T-cell (primary cell): ENCODE data around the gene FNIP2. TPM values are rescaled to one million over a fixed set of nuclear protein-coding genes. Genes with fewer than 3 reads are reported as not detected.

Experiments used
- ATAC-seq, 4 experiments: fragments of 200-7000 bp in 3 of 4; fragments of 150-1000 bp in 1 of 4; cut with Tn5 transposase; replicated peaks in 1 of 4; 1 replicate in 3 of 4; 2 replicates in 1 of 4; pipeline ENCODE4 v1.10.0; 2021; ENCODE audit warnings: moderate library complexity in 3 of 4, mild to moderate bottlenecking in 2 of 4, moderate number of reproducible peaks in 1 of 4
- CTCF ChIA-PET, 2 donors: fragments of 300-600 bp; sonication (Branson Sonifier 250); formaldehyde crosslinking; loops; one replicate each; lab custom pipeline; 2022; ENCODE audit warnings: antibody characterized with exemption in 2 of 2; lab: Charles Lee
- POLR2A ChIA-PET, 2 donors: fragments of 300-600 bp; sonication (Branson Sonifier 250); formaldehyde crosslinking; loops; one replicate each; lab custom pipeline; 2022; ENCODE audit warnings: antibody characterized with exemption in 2 of 2; lab: Charles Lee
- DNase-seq, 35 experiments: peaks; one replicate each; pipeline versions ENCODE4 v3.0.0 to v3.0.0-alpha.2; 2013 to 2023
- H3K27ac ChIP-seq: one replicate; pipeline ENCODE4 v1.5.1; 2013; ENCODE audit warnings: low read length
- H3K27me3 ChIP-seq, 2 experiments: replicated peaks in 1 of 2; 1 replicate in 1 of 2; 2 replicates in 1 of 2; pipeline versions ENCODE4 v1.6.1 to v1.7.0; 2013; ENCODE audit warnings: low read length in 1 of 2, mixed read lengths in 1 of 2; ENCODE audit not compliant: control insufficient read depth in 2 of 2, insufficient read depth in 2 of 2; ENCODE audit errors: extremely low read depth in 1 of 2
- H3K36me3 ChIP-seq, 2 donors: 1 replicate in 1 of 2; 2 replicates in 1 of 2; pipeline versions ENCODE4 v1.6.1 to v1.7.0; 2013; ENCODE audit warnings: low read length in 1 of 2; ENCODE audit not compliant: control insufficient read depth in 2 of 2, insufficient read depth in 1 of 2; ENCODE audit errors: extremely low read depth in 1 of 2
- H3K4me1 ChIP-seq, 2 experiments: 1 replicate in 1 of 2; 2 replicates in 1 of 2; pipeline versions ENCODE4 v1.6.1 to v1.7.0; 2013; ENCODE audit warnings: low read length in 2 of 2, mixed read lengths in 1 of 2; ENCODE audit not compliant: insufficient read depth in 2 of 2, control insufficient read depth in 1 of 2; ENCODE audit errors: extremely low read depth in 1 of 2
- H3K4me3 ChIP-seq, 2 donors: 1 replicate in 1 of 2; 2 replicates in 1 of 2; pipeline versions ENCODE4 v1.5.1 to v1.7.0; 2013; ENCODE audit warnings: mild to moderate bottlenecking in 2 of 2, low read length in 1 of 2, moderate library complexity in 1 of 2; ENCODE audit not compliant: control insufficient read depth in 1 of 2; ENCODE audit errors: extremely low read depth in 1 of 2
- H3K9me3 ChIP-seq: 2 replicates; pipeline ENCODE4 v1.7.0; 2013
- H3K27ac Mint-ChIP-seq, 2 donors: one replicate each; pipeline ENCODE4 v1.8.0; 2020 to 2021; ENCODE audit warnings: mild to moderate bottlenecking in 2 of 2, mixed read lengths in 2 of 2
- H3K27me3 Mint-ChIP-seq, 2 donors: one replicate each; pipeline ENCODE4 v1.8.0; 2021 to 2022; ENCODE audit warnings: mixed read lengths in 2 of 2
- H3K36me3 Mint-ChIP-seq: one replicate; pipeline ENCODE4 v1.8.0; 2021; ENCODE audit warnings: mixed read lengths
- H3K4me1 Mint-ChIP-seq, 3 donors: one replicate each; pipeline ENCODE4 v1.8.0; 2020 to 2022; ENCODE audit warnings: mixed read lengths in 3 of 3, mild to moderate bottlenecking in 1 of 3
- H3K4me3 Mint-ChIP-seq, 3 donors: one replicate each; pipeline ENCODE4 v1.8.0; 2020 to 2022; ENCODE audit warnings: mild to moderate bottlenecking in 3 of 3, mixed read lengths in 3 of 3, moderate library complexity in 3 of 3
- H3K9me3 Mint-ChIP-seq, 3 donors: one replicate each; pipeline ENCODE4 v1.8.0; 2020 to 2022; ENCODE audit warnings: mixed read lengths in 3 of 3
- WGBS: methylation state at CpG from one replicate; pipeline ENCODE4 v1.1.5; 2013; ENCODE audit warnings: missing lambda C conversion rate; ENCODE audit not compliant: insufficient coverage; 5-methylcytosine and 5-hydroxymethylcytosine counted together
- total RNA-seq, 35 experiments: library from RNA in 6 of 35; stranded (reverse) in 6 of 35; fragments of 120-200 nt in 1 of 35; gene quantifications; one replicate each; pipeline versions ENCODE4 v1.2.1 to v1.2.4 and lab custom pipeline; 2013 to 2026

Gene FNIP2
- total RNA-seq, 5 donors from 2014 or later (not counting 1 experiment from before 2014, with no cell fraction given) = 6.7 to 11.1 (median 10.7) TPM

GRCh38 chr4:158869761-158870160, 100.9 kb downstream of the FNIP2 start:
- H3K36me3 ChIP-seq = peaks cover 2 to 18% of the 10 kb centered on the region in 2 donors
- H3K27ac ChIP-seq = no peak overlapping the region
- no peak overlapping the region for H3K27ac Mint-ChIP-seq
- peaks cover 0 to 2% of the 10 kb centered on the region in 2 experiments for H3K4me1 ChIP-seq
- DNase-seq (no peak), ATAC-seq (no peak)
- H3K4me1 Mint-ChIP-seq = peaks cover 3 to 5% (median 4%) of the 10 kb centered on the region in 3 donors
- H3K9me3 Mint-ChIP-seq = no peaks in the 10 kb centered on the region
- H3K4me3 ChIP-seq = no peak overlapping the region
- 100% methylated on average over 3 of the region's 7 CpGs for WGBS
- H3K4me3 Mint-ChIP-seq = no peak overlapping the region
- CTCF ChIA-PET = interaction anchor here (0.5 to 1.0 kb wide), 3 partner anchors 244 to 308 kb away, joined by 3 to 10 read pairs (median 6); no protein-coding TSS in a partner anchor
- no peaks in the 10 kb centered on the region for H3K27me3 ChIP-seq
- POLR2A ChIA-PET = no interaction called here
- H3K36me3 Mint-ChIP-seq = peaks cover 45% of the 10 kb centered on the region
- no peaks in the 10 kb centered on the region for H3K9me3 ChIP-seq
- no peaks in the 10 kb centered on the region for H3K27me3 Mint-ChIP-seq

- Mint-ChIP-seq H3K4me1 (peaks cover 3 to 5% (median 4%) of the 10 kb centered on the region in 3 donors), H3K36me3 (peaks cover 45% of the 10 kb centered on the region), H3K27me3 (no peaks in the 10 kb centered on the region), H3K4me3 (no peak overlapping the region), H3K9me3 (no peaks in the 10 kb centered on the region), H3K27ac (peak overlapping the region in 1 of 2 donors; percentile 39)
- H3K4me3 ChIP-seq = no peak overlapping the region
- H3K27ac ChIP-seq = no peak overlapping the region
- ATAC-seq (no peak), DNase-seq (no peak)
- H3K27me3 ChIP-seq = no peaks in the 10 kb centered on the region
- no peaks in the 10 kb centered on the region for H3K9me3 ChIP-seq
- WGBS = 95% methylated on average over 4 of the region's 4 CpGs
- peaks cover 2 to 18% of the 10 kb centered on the region in 2 donors for H3K36me3 ChIP-seq
- ChIA-PET CTCF (no interaction called here), POLR2A (no interaction called here)
- peaks cover 0 to 2% of the 10 kb centered on the region in 2 experiments for H3K4me1 ChIP-seq
These were observed 101.4 kb downstream of the FNIP2 start for GRCh38 chr4:158870282-158870625.

- Histone ChIP-seq H3K4me3 (no peak overlapping the region), H3K4me1 (peaks cover 0 to 2% of the 10 kb centered on the region in 2 experiments), H3K36me3 (peaks cover 2 to 18% of the 10 kb centered on the region in 2 donors), H3K27ac (no peak overlapping the region), H3K9me3 (no peaks in the 10 kb centered on the region), H3K27me3 (no peaks in the 10 kb centered on the region)
- WGBS = 81% methylated on average over 2 of the region's 8 CpGs
- Mint-ChIP-seq H3K4me1 (peaks cover 3 to 5% (median 4%) of the 10 kb centered on the region in 3 donors), H3K4me3 (no peak overlapping the region), H3K27ac (peak overlapping the region in 1 of 2 donors; percentile 39), H3K27me3 (no peaks in the 10 kb centered on the region), H3K9me3 (no peaks in the 10 kb centered on the region), H3K36me3 (peaks cover 45% of the 10 kb centered on the region)
- DNase-seq (peak in 2 of 35 experiments; percentile 7 to 16), ATAC-seq (peak in 1 of 4 experiments; percentile 10)
- POLR2A ChIA-PET = interaction anchor here in 1 of 2 donors (0.5 kb wide), 1 partner anchor 88 kb away, joined by 5 read pairs; no protein-coding TSS in a partner anchor
- CTCF ChIA-PET = no interaction called here
These were observed 102.0 kb downstream of the FNIP2 start for GRCh38 chr4:158870626-158871334.

GRCh38 chr4:158871335-158871724, 102.5 kb downstream of the FNIP2 start:
- H3K36me3 ChIP-seq = peaks cover 2 to 18% of the 10 kb centered on the region in 2 donors
- no peaks in the 10 kb centered on the region for H3K27me3 ChIP-seq
- peaks cover 0 to 2% of the 10 kb centered on the region in 2 experiments for H3K4me1 ChIP-seq
- H3K27ac ChIP-seq = no peak overlapping the region
- H3K4me3 ChIP-seq = no peak overlapping the region
- Mint-ChIP-seq H3K9me3 (no peaks in the 10 kb centered on the region), H3K4me3 (no peak overlapping the region), H3K4me1 (peaks cover 3 to 5% (median 4%) of the 10 kb centered on the region in 3 donors), H3K27me3 (no peaks in the 10 kb centered on the region), H3K36me3 (peaks cover 49% of the 10 kb centered on the region), H3K27ac (no peak overlapping the region)
- ATAC-seq (no peak), DNase-seq (no peak)
- no CpG with 5 or more reads among the region's 3 CpGs for WGBS
- H3K9me3 ChIP-seq = no peaks in the 10 kb centered on the region
- ChIA-PET CTCF (no interaction called here), POLR2A (interaction anchor here in 1 of 2 donors (0.5 kb wide), 1 partner anchor 89 kb away, joined by 5 read pairs; no protein-coding TSS in a partner anchor)

- ChIA-PET POLR2A (interaction anchor here (0.5 to 0.8 kb wide), 2 partner anchors 32 to 285 kb away, joined by 3 to 7 read pairs; no protein-coding TSS in a partner anchor), CTCF (interaction anchor here in 1 of 2 donors (0.6 kb wide), 1 partner anchor 21 kb away, joined by 3 read pairs; no protein-coding TSS in a partner anchor)
- peaks cover 3 to 5% (median 4%) of the 10 kb centered on the region in 3 donors for H3K4me1 Mint-ChIP-seq
- Histone ChIP-seq H3K36me3 (peaks cover 2 to 9% of the 10 kb centered on the region in 2 donors), H3K27ac (no peak overlapping the region), H3K9me3 (no peaks in the 10 kb centered on the region), H3K4me3 (no peak overlapping the region), H3K27me3 (no peaks in the 10 kb centered on the region), H3K4me1 (peaks cover 0 to 2% of the 10 kb centered on the region in 2 experiments)
- DNase-seq (peak in 2 of 35 experiments; percentile 14 to 21), ATAC-seq (no peak)
- no peaks in the 10 kb centered on the region for H3K27me3 Mint-ChIP-seq
- H3K9me3 Mint-ChIP-seq = peaks cover 0 to 2% (median 2%) of the 10 kb centered on the region in 3 donors
- H3K4me3 Mint-ChIP-seq = no peak overlapping the region
- WGBS = no CpG with 5 or more reads among the region's 4 CpGs
- peaks cover 54% of the 10 kb centered on the region for H3K36me3 Mint-ChIP-seq
- H3K27ac Mint-ChIP-seq = no peak overlapping the region
These were observed 105.1 kb downstream of the FNIP2 start for GRCh38 chr4:158873795-158874401.

GRCh38 chr4:158875026-158875425, 106.2 kb downstream of the FNIP2 start:
- DNase-seq = no peak
- Histone ChIP-seq H3K27ac (no peak overlapping the region), H3K9me3 (no peaks in the 10 kb centered on the region), H3K27me3 (no peaks in the 10 kb centered on the region), H3K36me3 (peaks cover 0 to 9% of the 10 kb centered on the region in 2 donors), H3K4me3 (no peak overlapping the region), H3K4me1 (peaks cover 0 to 2% of the 10 kb centered on the region in 2 experiments)
- ATAC-seq = no peak
- peaks cover 54% of the 10 kb centered on the region for H3K36me3 Mint-ChIP-seq
- POLR2A ChIA-PET = interaction anchor here in 1 of 2 donors (0.8 kb wide), 1 partner anchor 33 kb away, joined by 7 read pairs; no protein-coding TSS in a partner anchor
- peaks cover 3 to 5% (median 4%) of the 10 kb centered on the region in 3 donors for H3K4me1 Mint-ChIP-seq
- WGBS = no CpG with 5 or more reads among the region's 4 CpGs
- CTCF ChIA-PET = interaction anchor here in 1 of 2 donors (0.5 kb wide), 1 partner anchor 74 kb away, joined by 3 read pairs; no protein-coding TSS in a partner anchor
- H3K4me3 Mint-ChIP-seq = no peak overlapping the region
- no peaks in the 10 kb centered on the region for H3K27me3 Mint-ChIP-seq
- no peak overlapping the region for H3K27ac Mint-ChIP-seq
- peaks cover 2 to 7% (median 6%) of the 10 kb centered on the region in 3 donors for H3K9me3 Mint-ChIP-seq
